ENCODE measurements around the gene CLDN15. TPM values are rescaled to one million over a fixed set of nuclear protein-coding genes. Genes with fewer than 3 reads are reported as not detected.

The CLDN15 gene
- polyA plus RNA-seq, 2 of the 4 experiments (the other 2 are of a cell fraction), result 9.6 to 12.9 TPM

GRCh38 chr7:101186194-101186593, 51.4 kb downstream of the CLDN15 start:
- POLR2A ChIA-PET, result interaction anchor here (0.6 to 0.8 kb wide), 4 partner anchors 8 to 773 kb away, joined by 3 to 5 read pairs (median 5); partner anchors contain the start of gene SRRT

GRCh38 chr7:101185258-101185839, 52.3 kb downstream of the CLDN15 start:
- FAIRE-seq (no peak), ATAC-seq (peak; percentile 34 to 71), DNase-seq (ENCODE audit: low read depth in 1 of 2, low spot score in 1 of 2) (peak in 1 of 2 experiments; percentile 68)
- CTCF ChIA-PET, result interaction anchor here (1.0 to 4.8 kb wide), 6 partner anchors 7 to 106 kb away, joined by 4 to 38 read pairs (median 10); no protein-coding TSS in a partner anchor
- no peak for TF ChIP-seq CTCF (IDR thresholded peaks at IDR 0.05)
- no peak for TF ChIP-seq TP53 (CRISPR knock-in tag; IDR thresholded peaks at IDR 0.05)
- TF ChIP-seq HOXB13 (CRISPR knock-in tag; IDR thresholded peaks at IDR 0.05; ENCODE audit: low read depth), result no peak
- TF ChIP-seq FOSL2 (IDR thresholded peaks at IDR 0.05), result no peak
- TF ChIP-seq FOSL2 (CRISPR knock-in tag; IDR thresholded peaks at IDR 0.05), result 0 out of 2 replicates have a peak, but pooled peaks have one; percentile 48
- TF ChIP-seq ZNF302 (CRISPR knock-in tag; IDR thresholded peaks at IDR 0.05), result no peak
- Histone ChIP-seq H3K27ac (peak overlapping the region in 1 of 2 experiments; percentile 7; a peak in 2 of 6 replicates), H3K9me3 (no peaks in the 10 kb centered on the region), H3K4me3 (no peak overlapping the region), H3K4me2 (peak overlapping the region; percentile 38; the same call in 1 of the 3 replicates), H3K4me1 (peaks cover 20% of the 10 kb centered on the region)
- POLR2A ChIA-PET, result interaction anchor here (0.8 kb wide), 1 partner anchor 32 kb away, joined by 4 read pairs; the partner anchor contains the start of genes PLOD3 and ZNHIT1
- WGBS (ENCODE audit: missing lambda C conversion rate), result 37% methylated on average over 5 of the region's 5 CpGs

More at GRCh38 chr7:101186194-101186593, 51.4 kb downstream of the CLDN15 start:
- CTCF ChIA-PET, result interaction anchor here (4.3 to 4.8 kb wide), 2 partner anchors 15 to 43 kb away, joined by 27 to 38 read pairs; no protein-coding TSS in a partner anchor
- H3K4me3 ChIP-seq, result no peak overlapping the region
- H3K27ac ChIP-seq, result peak overlapping the region in 1 of 2 experiments; percentile 55; a peak in 3 of 6 replicates
- no peak for ATAC-seq
- FAIRE-seq, result no peak
- WGBS (ENCODE audit: missing lambda C conversion rate), result 66% methylated on average over 6 of the region's 6 CpGs
- TF ChIP-seq ZC3H11A (IDR thresholded peaks at IDR 0.05), result no peak
- TF ChIP-seq NR3C1 (IDR thresholded peaks at IDR 0.05), result no peak
- no peak for TF ChIP-seq EP300 (IDR thresholded peaks at IDR 0.05)
- no peak for TF ChIP-seq CTCF (IDR thresholded peaks at IDR 0.05)
- no peak for TF ChIP-seq E2F6 (IDR thresholded peaks at IDR 0.05; ENCODE audit: borderline replicate concordance, low read depth)
- no peak for TF ChIP-seq SREBF2 (IDR thresholded peaks at IDR 0.05)
- no peak for TF ChIP-seq HOXA7 (CRISPR knock-in tag; IDR thresholded peaks at IDR 0.05)
- TF ChIP-seq MAZ (IDR thresholded peaks at IDR 0.05; ENCODE audit: borderline replicate concordance, low read depth, low read length), result no peak
- TF ChIP-seq FOSB (CRISPR knock-in tag; IDR thresholded peaks at IDR 0.05), result no peak
- no peak for TF ChIP-seq RAD21 (conservative IDR thresholded peaks at IDR 0.05 in 1 of 2, IDR thresholded peaks at IDR 0.05 in 1 of 2)
- no peak for TF ChIP-seq MAX (IDR thresholded peaks at IDR 0.05)
- TF ChIP-seq ELK1 (IDR thresholded peaks at IDR 0.05; ENCODE audit: low read depth, low read length), result no peak
- no peak for TF ChIP-seq RARB (CRISPR knock-in tag; IDR thresholded peaks at IDR 0.05)
- TF ChIP-seq HOXB13 (CRISPR knock-in tag; IDR thresholded peaks at IDR 0.05; ENCODE audit: low read depth), result no peak
- TF ChIP-seq HMGXB4 (CRISPR knock-in tag; IDR thresholded peaks at IDR 0.05; ENCODE audit: borderline replicate concordance), result no peak
- no peak for DNase-seq (ENCODE audit: low read depth in 1 of 2, low spot score in 1 of 2)
- H3K4me2 ChIP-seq, result no peak overlapping the region
- H3K9me3 ChIP-seq, result no peaks in the 10 kb centered on the region
- peaks cover 19% of the 10 kb centered on the region for H3K4me1 ChIP-seq
